Liver (tissue), 9 donors: Measurements from ENCODE around the gene DCD. TPM values are rescaled to one million over a fixed set of nuclear protein-coding genes. Genes with fewer than 3 reads are reported as not detected.

Experiments used
- DNase-seq: peaks from one replicate; pipeline ENCODE4 v3.0.0-alpha.2; 2017; ENCODE audit warnings: low spot score
- H3K27ac ChIP-seq, 2 donors: one replicate each; pipeline ENCODE4 v1.7.0; 2013; ENCODE audit warnings: inconsistent platforms in 2 of 2, low read length in 2 of 2, control low read depth in 1 of 2, low read depth in 1 of 2, mild to moderate bottlenecking in 1 of 2
- H3K27me3 ChIP-seq, 4 donors: one replicate each; pipeline versions ENCODE4 v1.6.1 to v1.7.0; 2013; ENCODE audit warnings: low read length in 3 of 4, inconsistent platforms in 1 of 4, mild to moderate bottlenecking in 1 of 4, moderate library complexity in 1 of 4; ENCODE audit not compliant: control insufficient read depth in 4 of 4, insufficient read depth in 4 of 4
- H3K36me3 ChIP-seq, 4 donors: one replicate each; pipeline versions ENCODE4 v1.6.1 to v1.7.0; 2013; ENCODE audit warnings: low read length in 3 of 4, mild to moderate bottlenecking in 3 of 4, low read depth in 1 of 4, moderate library complexity in 1 of 4; ENCODE audit not compliant: control insufficient read depth in 4 of 4, insufficient read depth in 3 of 4
- H3K4me1 ChIP-seq, 4 donors: one replicate each; pipeline versions ENCODE4 v1.6.1 to v1.7.0; 2013; ENCODE audit warnings: low read length in 3 of 4, mild to moderate bottlenecking in 3 of 4, moderate library complexity in 1 of 4; ENCODE audit not compliant: control insufficient read depth in 4 of 4, insufficient read depth in 4 of 4
- H3K4me3 ChIP-seq, 3 donors: one replicate each; pipeline versions ENCODE4 v1.6.1 to v1.7.0; 2013; ENCODE audit warnings: low read length in 3 of 3, control low read depth in 1 of 3, low read depth in 1 of 3, mild to moderate bottlenecking in 1 of 3
- H3K9ac ChIP-seq, 2 donors: one replicate each; pipeline ENCODE4 v1.7.0; 2013; ENCODE audit warnings: low read length in 2 of 2, mild to moderate bottlenecking in 2 of 2, moderate library complexity in 2 of 2, control low read depth in 1 of 2, low read depth in 1 of 2
- H3K9me3 ChIP-seq, 4 donors: one replicate each; pipeline versions ENCODE4 v1.6.1 to v1.7.0; 2013; ENCODE audit warnings: low read length in 3 of 4; ENCODE audit not compliant: control insufficient read depth in 4 of 4
- EGR1 ChIP-seq, 2 donors: IDR thresholded peaks; 2 replicates each; pipeline ENCODE4 v1.6.1; 2016 to 2018; ENCODE audit warnings: antibody characterized with exemption in 2 of 2, low read depth in 2 of 2
- FOXA1 ChIP-seq: IDR thresholded peaks from 2 replicates; pipeline ENCODE4 v1.6.1; 2016; ENCODE audit warnings: antibody characterized with exemption
- FOXA2 ChIP-seq: IDR thresholded peaks from 2 replicates; pipeline ENCODE4 v1.6.1; 2016; ENCODE audit warnings: antibody characterized with exemption
- GABPA ChIP-seq, 2 donors: IDR thresholded peaks in 1 of 2; conservative IDR thresholded peaks in 1 of 2; 2 replicates each; pipeline ENCODE4 v1.6.1; 2016; ENCODE audit warnings: antibody characterized with exemption in 2 of 2, mild to moderate bottlenecking in 1 of 2, moderate library complexity in 1 of 2
- HNF4A ChIP-seq, 2 donors: conservative IDR thresholded peaks; 2 replicates each; pipeline ENCODE4 v1.6.1; 2016; ENCODE audit warnings: antibody characterized with exemption in 2 of 2, mild to moderate bottlenecking in 2 of 2
- HNF4G ChIP-seq: IDR thresholded peaks from 2 replicates; pipeline ENCODE4 v1.6.1; 2016; ENCODE audit warnings: antibody characterized with exemption
- JUND ChIP-seq, 2 donors: IDR thresholded peaks; 2 replicates each; pipeline ENCODE4 v1.6.1; 2016; ENCODE audit warnings: antibody characterized with exemption in 2 of 2
- NR2F2 ChIP-seq: IDR thresholded peaks from 2 replicates; pipeline ENCODE4 v1.6.1; 2016; ENCODE audit warnings: antibody characterized with exemption
- RAD21 ChIP-seq, 2 donors: IDR thresholded peaks; 2 replicates each; pipeline ENCODE4 v1.6.1; 2016; ENCODE audit warnings: antibody characterized with exemption in 2 of 2, mild to moderate bottlenecking in 2 of 2
- RXRA ChIP-seq, 2 donors: IDR thresholded peaks; 2 replicates each; pipeline ENCODE4 v1.6.1; 2017 to 2018; ENCODE audit warnings: antibody characterized with exemption in 2 of 2, mild to moderate bottlenecking in 1 of 2
- SP1 ChIP-seq: IDR thresholded peaks from 2 replicates; pipeline ENCODE4 v1.6.1; 2018; ENCODE audit warnings: antibody characterized with exemption, mild to moderate bottlenecking
- TAF1 ChIP-seq: conservative IDR thresholded peaks from 2 replicates; pipeline ENCODE4 v1.6.1; 2016; ENCODE audit warnings: antibody characterized with exemption, mild to moderate bottlenecking
- YY1 ChIP-seq: IDR thresholded peaks from 2 replicates; pipeline ENCODE4 v1.6.1; 2016; ENCODE audit warnings: antibody characterized with exemption, mild to moderate bottlenecking
- WGBS: extraction: QIAGEN DNeasy Blood & Tissue Kit; methylation state at CpG from one replicate; pipeline ENCODE4 v1.1.7; 2013; 5-methylcytosine and 5-hydroxymethylcytosine counted together
- polyA plus RNA-seq, 2 donors: library from polyadenylated mRNA; stranded (reverse) in 1 of 2; unstranded in 1 of 2; fragments of 200-250 nt in 1 of 2; fragments of >200 nt in 1 of 2; fragmentation: Nextera tagmentation in 1 of 2; extraction: Ambion mirVana in 1 of 2; gene quantifications; one replicate each; pipeline versions ENCODE4 v1.2.1 to v1.2.3, GENCODE V29; 2013 to 2015
- total RNA-seq, 2 donors: library from RNA; depleted of rRNA; stranded (reverse); fragments of >200 nt; gene quantifications; one replicate each; pipeline ENCODE4 v1.2.3, GENCODE V29; 2014
- TF ChIP-seq, protein P1 (sequence below): IDR thresholded peaks from 2 replicates; pipeline ENCODE4 v1.6.1; 2016; ENCODE audit warnings: antibody characterized with exemption
- TF ChIP-seq, protein P2 (sequence below): IDR thresholded peaks from 2 replicates; pipeline ENCODE4 v1.6.1; 2016; ENCODE audit warnings: antibody characterized with exemption
- TF ChIP-seq, protein P3 (sequence below): fragments of 150-350 bp; IDR thresholded peaks from 2 replicates; pipeline ENCODE4 v1.5.1; 2017; ENCODE audit warnings: improper control_type of control experiment, low read depth, low read length; ENCODE audit not compliant: missing input control
- TF ChIP-seq, protein P4 (sequence below): IDR thresholded peaks from 2 replicates; pipeline ENCODE4 v1.6.1; 2016; ENCODE audit warnings: antibody characterized with exemption, mild to moderate bottlenecking
- TF ChIP-seq, protein P5 (sequence below): IDR thresholded peaks from 2 replicates; pipeline ENCODE4 v1.6.1; 2016; ENCODE audit warnings: antibody characterized with exemption
- donor health status: healthy.
- donor health status: healthy.
- donor health status: healthy.
- donor health status: healthy.
- donor health status: healthy.

Gene DCD
- total and polyA plus RNA-seq, 4 donors, result not detected

DNA sequence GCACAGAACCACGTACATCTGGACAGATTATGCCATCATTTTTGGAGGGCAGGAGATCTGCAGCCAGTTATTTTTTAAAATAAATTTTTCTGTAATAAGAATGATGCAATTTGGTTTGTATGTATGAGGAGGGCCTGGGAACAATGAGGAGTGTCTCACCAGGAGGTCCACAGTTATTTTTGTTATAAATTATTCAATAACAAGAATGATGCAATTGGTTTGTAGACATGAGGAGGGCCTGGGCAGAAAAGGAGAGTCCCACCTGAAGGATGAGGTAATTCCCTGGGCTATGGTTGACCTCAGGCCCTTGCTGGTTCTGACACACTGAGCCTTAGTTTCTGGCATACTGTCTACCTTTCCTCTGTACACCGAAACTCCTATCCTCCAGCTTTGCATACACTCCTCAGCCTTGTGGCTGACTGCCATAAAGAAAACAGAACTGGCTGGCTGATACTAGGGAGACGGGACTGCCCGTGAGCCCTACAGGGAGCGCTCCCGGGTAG lies 9.0 kb upstream of the DCD start:
- Histone ChIP-seq H3K9ac (no peak overlapping the region), H3K27me3 (no peaks in the 10 kb centered on the region), H3K4me3 (no peak overlapping the region), H3K9me3 (no peaks in the 10 kb centered on the region), H3K27ac (no peak overlapping the region), H3K4me1 (peaks cover 1 to 20% (median 9%) of the 10 kb centered on the region in 4 donors), H3K36me3 (no peaks in the 10 kb centered on the region)
- DNase-seq, result no peak
- WGBS, result 88% methylated on average over 6 of the region's 6 CpGs
- TF ChIP-seq HNF4G, result no peak
- no peak for TF ChIP-seq JUND (IDR thresholded peaks at IDR 0.05)
- no peak for TF ChIP-seq TAF1
- TF ChIP-seq GABPA (IDR thresholded peaks at IDR 0.05 in 1 of 2, conservative IDR thresholded peaks at IDR 0.05 in 1 of 2), result no peak
- TF ChIP-seq EGR1 (IDR thresholded peaks at IDR 0.05; ENCODE audit: low read depth in 2 of 2), result no peak
- TF ChIP-seq NR2F2, result no peak
- TF ChIP-seq RXRA (IDR thresholded peaks at IDR 0.05), result no peak
- TF ChIP-seq YY1, result no peak

DNA sequence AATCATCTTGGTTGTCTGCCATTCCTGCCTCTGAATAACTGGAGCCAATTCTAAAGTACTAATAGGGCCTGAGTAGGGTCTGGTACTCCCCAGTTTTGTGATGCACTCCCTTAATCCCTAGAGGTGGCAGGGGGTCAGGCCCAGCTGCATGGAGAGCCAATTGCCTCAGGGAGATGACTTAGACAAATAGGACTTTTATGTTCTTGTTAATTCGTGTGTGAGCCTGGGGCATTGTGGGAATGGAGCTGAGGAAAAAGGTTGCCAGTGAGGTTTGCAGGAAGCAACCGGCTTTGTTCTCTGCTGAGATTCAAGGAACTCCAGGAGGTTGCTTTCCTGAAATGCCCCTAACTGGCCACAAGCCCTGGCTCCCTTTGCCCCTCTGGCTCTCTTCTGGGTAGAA lies 6.8 kb upstream of the DCD start:
- Histone ChIP-seq H3K9ac (no peak overlapping the region), H3K4me1 (peaks cover 0 to 6% (median 1%) of the 10 kb centered on the region in 4 donors), H3K4me3 (no peak overlapping the region), H3K9me3 (no peaks in the 10 kb centered on the region), H3K27ac (no peak overlapping the region), H3K27me3 (no peaks in the 10 kb centered on the region), H3K36me3 (no peaks in the 10 kb centered on the region)
- no peak for TF ChIP-seq JUND (IDR thresholded peaks at IDR 0.05)
- no peak for TF ChIP-seq FOXA1
- no peak for TF ChIP-seq EGR1 (IDR thresholded peaks at IDR 0.05; ENCODE audit: low read depth in 2 of 2)
- no peak for TF ChIP-seq FOXA2
- TF ChIP-seq NR2F2, result no peak
- TF ChIP-seq, protein P1, sequence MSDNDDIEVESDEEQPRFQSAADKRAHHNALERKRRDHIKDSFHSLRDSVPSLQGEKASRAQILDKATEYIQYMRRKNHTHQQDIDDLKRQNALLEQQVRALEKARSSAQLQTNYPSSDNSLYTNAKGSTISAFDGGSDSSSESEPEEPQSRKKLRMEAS, result no peak
- TF ChIP-seq TAF1, result no peak
- TF ChIP-seq GABPA (IDR thresholded peaks at IDR 0.05 in 1 of 2, conservative IDR thresholded peaks at IDR 0.05 in 1 of 2), result no peak
- TF ChIP-seq HNF4G, result no peak
- TF ChIP-seq, protein P2, sequence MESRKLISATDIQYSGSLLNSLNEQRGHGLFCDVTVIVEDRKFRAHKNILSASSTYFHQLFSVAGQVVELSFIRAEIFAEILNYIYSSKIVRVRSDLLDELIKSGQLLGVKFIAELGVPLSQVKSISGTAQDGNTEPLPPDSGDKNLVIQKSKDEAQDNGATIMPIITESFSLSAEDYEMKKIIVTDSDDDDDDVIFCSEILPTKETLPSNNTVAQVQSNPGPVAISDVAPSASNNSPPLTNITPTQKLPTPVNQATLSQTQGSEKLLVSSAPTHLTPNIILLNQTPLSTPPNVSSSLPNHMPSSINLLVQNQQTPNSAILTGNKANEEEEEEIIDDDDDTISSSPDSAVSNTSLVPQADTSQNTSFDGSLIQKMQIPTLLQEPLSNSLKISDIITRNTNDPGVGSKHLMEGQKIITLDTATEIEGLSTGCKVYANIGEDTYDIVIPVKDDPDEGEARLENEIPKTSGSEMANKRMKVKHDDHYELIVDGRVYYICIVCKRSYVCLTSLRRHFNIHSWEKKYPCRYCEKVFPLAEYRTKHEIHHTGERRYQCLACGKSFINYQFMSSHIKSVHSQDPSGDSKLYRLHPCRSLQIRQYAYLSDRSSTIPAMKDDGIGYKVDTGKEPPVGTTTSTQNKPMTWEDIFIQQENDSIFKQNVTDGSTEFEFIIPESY, result no peak
- TF ChIP-seq, protein P3, sequence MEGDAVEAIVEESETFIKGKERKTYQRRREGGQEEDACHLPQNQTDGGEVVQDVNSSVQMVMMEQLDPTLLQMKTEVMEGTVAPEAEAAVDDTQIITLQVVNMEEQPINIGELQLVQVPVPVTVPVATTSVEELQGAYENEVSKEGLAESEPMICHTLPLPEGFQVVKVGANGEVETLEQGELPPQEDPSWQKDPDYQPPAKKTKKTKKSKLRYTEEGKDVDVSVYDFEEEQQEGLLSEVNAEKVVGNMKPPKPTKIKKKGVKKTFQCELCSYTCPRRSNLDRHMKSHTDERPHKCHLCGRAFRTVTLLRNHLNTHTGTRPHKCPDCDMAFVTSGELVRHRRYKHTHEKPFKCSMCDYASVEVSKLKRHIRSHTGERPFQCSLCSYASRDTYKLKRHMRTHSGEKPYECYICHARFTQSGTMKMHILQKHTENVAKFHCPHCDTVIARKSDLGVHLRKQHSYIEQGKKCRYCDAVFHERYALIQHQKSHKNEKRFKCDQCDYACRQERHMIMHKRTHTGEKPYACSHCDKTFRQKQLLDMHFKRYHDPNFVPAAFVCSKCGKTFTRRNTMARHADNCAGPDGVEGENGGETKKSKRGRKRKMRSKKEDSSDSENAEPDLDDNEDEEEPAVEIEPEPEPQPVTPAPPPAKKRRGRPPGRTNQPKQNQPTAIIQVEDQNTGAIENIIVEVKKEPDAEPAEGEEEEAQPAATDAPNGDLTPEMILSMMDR, result no peak
- no peak for TF ChIP-seq YY1
- TF ChIP-seq, protein P4, sequence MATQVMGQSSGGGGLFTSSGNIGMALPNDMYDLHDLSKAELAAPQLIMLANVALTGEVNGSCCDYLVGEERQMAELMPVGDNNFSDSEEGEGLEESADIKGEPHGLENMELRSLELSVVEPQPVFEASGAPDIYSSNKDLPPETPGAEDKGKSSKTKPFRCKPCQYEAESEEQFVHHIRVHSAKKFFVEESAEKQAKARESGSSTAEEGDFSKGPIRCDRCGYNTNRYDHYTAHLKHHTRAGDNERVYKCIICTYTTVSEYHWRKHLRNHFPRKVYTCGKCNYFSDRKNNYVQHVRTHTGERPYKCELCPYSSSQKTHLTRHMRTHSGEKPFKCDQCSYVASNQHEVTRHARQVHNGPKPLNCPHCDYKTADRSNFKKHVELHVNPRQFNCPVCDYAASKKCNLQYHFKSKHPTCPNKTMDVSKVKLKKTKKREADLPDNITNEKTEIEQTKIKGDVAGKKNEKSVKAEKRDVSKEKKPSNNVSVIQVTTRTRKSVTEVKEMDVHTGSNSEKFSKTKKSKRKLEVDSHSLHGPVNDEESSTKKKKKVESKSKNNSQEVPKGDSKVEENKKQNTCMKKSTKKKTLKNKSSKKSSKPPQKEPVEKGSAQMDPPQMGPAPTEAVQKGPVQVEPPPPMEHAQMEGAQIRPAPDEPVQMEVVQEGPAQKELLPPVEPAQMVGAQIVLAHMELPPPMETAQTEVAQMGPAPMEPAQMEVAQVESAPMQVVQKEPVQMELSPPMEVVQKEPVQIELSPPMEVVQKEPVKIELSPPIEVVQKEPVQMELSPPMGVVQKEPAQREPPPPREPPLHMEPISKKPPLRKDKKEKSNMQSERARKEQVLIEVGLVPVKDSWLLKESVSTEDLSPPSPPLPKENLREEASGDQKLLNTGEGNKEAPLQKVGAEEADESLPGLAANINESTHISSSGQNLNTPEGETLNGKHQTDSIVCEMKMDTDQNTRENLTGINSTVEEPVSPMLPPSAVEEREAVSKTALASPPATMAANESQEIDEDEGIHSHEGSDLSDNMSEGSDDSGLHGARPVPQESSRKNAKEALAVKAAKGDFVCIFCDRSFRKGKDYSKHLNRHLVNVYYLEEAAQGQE, result no peak
- no peak for TF ChIP-seq SP1
- no peak for TF ChIP-seq RXRA (IDR thresholded peaks at IDR 0.05)
- TF ChIP-seq HNF4A (conservative IDR thresholded peaks at IDR 0.05), result no peak
- TF ChIP-seq, protein P5, sequence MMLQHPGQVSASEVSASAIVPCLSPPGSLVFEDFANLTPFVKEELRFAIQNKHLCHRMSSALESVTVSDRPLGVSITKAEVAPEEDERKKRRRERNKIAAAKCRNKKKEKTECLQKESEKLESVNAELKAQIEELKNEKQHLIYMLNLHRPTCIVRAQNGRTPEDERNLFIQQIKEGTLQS, result no peak
- TF ChIP-seq RAD21 (IDR thresholded peaks at IDR 0.05), result no peak
- 62% methylated on average over 2 of the region's 2 CpGs for WGBS
- no peak for DNase-seq
